GM19328 (cell line): ENCODE results near the gene REC8.

Experiments used
- ATAC-seq: cut with Tn5 transposase; IDR thresholded peaks from one replicate; pipeline ENCODE4 v1.9.1; 2021; ENCODE audit warnings: mild to moderate bottlenecking, moderate library complexity; ENCODE audit not compliant: unreplicated experiment

Gene REC8

GRCh38 chr14:24171422-24172260 is at the start of gene REC8:
Gene REC8 (plus strand): TSS chr14:24172080. CDS start chr14:24172553, 473 bp downstream.
- peak; percentile 55 for ATAC-seq

- no peak for ATAC-seq
These were observed 49.5 kb upstream of the REC8 start for GRCh38 chr14:24122416-24122815.

DNA sequence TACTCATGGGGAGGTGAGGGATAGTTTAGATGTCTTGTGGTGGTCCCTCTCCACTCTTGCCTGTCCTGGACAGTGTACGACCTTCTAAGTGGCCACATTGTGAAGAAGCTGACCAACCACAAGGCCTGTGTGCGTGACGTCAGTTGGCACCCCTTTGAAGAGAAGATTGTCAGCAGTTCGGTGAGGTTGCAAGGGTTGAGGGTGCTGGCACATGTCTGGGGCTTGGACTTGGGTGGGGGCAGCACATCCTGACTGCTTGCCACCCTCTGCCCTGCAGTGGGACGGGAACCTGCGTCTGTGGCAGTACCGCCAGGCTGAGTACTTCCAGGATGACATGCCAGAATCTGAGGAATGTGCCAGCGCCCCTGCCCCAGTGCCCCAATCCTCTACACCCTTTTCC is 49.0 kb upstream of the REC8 start:
- no peak for ATAC-seq

DNA sequence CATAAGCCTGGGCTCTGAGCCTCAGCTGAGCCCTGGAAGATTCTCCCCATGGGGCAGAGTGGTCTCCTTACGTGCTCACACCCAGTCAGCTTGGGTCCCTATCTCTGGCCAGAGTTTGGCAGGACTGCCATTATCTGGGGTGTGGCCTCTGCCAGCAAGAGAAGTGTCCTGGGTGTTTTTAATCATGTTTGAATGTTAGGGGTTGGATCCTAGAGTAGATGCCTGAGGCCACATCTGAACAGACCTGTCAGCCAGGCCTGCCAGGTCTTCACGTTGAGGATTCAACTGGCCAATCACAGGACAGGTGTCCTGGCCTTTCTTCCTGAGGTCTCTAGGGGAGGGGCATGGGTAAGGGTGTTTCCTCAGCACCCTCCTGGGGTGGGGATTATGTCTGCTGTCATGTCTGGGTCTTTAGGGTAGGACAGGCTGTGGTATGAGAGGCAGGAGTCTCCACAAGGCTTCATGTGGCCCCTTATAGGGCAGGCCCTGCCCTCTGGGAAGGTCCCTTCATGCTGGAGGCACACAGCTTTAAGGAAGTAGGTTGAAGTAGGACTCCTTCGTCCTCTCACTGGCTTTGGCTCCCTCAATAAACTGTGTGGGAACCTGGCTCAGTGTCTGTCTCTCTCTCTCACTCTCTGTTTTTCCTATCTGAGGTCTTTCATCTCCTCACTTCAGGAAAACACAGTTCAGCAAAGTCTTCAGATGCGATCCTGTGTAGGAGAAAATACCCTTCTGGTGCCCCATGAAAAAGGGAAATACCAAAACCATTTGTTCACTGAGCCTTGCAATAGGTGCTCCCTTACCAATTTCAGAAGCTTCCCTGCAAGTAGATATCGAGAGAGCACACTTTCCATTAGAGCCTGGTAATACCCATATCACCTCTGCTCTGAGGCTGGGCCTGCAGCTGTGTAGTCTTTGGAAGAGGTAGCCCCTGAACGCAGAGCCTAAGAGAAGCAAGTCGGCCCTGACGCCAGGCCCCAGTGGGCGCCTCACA is 48.2 kb upstream of the REC8 start:
- no peak for ATAC-seq

- ATAC-seq = no peak
These were observed 44.9 kb upstream of the REC8 start for GRCh38 chr14:24126939-24127338.

DNA sequence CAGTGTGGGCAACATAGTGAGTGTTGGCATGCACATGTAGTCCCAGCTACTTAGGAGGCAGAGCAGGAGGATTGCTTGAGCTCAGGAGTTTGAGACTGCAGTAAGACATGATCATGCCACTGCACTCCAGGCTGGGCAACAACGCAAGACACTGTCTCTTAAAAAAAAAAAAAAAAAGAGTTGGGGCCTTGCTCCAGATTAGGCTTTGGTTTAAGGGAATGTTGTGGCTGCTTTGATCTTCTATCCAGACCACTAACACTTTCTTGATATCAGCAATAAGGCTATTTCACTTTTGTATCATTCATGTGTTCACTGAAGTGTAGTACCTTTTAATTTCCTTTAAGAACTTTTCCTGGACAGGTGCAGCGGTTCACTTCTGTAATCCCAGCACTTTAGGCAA is 44.2 kb upstream of the REC8 start:
- ATAC-seq = no peak

GRCh38 chr14:24129410-24129998 is 42.4 kb upstream of the REC8 start:
- ATAC-seq = no peak

DNA sequence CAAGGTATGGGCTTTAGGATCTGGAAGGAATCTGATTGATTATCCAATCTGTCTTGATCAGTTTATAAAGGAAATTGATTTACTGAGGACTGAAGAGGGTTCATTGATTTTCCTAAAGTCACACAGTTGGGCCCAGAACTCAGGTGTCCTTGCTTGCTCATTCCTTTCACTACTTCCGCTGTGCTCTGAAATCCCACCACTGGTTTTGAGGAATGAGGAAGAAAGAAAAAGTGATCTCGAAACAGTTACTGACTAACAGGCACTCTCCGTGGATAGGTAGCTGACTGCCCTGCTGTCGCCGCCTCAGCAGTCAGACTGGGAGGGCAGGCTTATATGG is 41.5 kb upstream of the REC8 start, which contains the start of gene FITM1:
TSS of gene FITM1 (plus strand) at position 280 of the 337 bp plus-strand sequence. CDS start 905 bp downstream, outside the sequence.
- no peak for ATAC-seq

GRCh38 chr14:24130717-24131548 is 40.9 kb upstream of the REC8 start:
- ATAC-seq = no peak

GRCh38 chr14:24131549-24131966 is 40.3 kb upstream of the REC8 start:
- no peak for ATAC-seq

GRCh38 chr14:24132061-24132685 is 39.7 kb upstream of the REC8 start:
- no peak for ATAC-seq

DNA sequence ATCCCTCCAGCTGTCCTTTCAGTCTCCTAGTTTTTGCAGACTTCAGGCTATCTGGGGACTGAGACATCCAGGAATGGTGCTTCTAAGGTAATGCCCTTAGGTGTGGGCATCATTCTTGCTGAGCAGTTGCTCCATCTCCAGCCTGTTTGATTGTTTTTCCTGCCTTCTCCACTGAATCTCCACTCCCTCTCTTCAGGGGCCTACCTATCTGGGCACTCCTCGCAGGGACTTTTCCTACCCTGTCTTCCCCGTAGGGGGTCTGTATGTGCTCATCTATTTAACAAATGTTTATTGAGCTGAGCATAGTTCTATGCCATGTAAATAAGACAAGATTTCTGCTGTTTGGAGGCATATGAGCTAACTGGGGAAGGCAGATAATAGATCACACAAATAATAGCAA is 38.9 kb upstream of the REC8 start:
- no peak for ATAC-seq

GRCh38 chr14:24133735-24134134 is 38.1 kb upstream of the REC8 start:
- ATAC-seq = no peak

GRCh38 chr14:24135584-24135833 is 36.4 kb upstream of the REC8 start:
- ATAC-seq = no peak

DNA sequence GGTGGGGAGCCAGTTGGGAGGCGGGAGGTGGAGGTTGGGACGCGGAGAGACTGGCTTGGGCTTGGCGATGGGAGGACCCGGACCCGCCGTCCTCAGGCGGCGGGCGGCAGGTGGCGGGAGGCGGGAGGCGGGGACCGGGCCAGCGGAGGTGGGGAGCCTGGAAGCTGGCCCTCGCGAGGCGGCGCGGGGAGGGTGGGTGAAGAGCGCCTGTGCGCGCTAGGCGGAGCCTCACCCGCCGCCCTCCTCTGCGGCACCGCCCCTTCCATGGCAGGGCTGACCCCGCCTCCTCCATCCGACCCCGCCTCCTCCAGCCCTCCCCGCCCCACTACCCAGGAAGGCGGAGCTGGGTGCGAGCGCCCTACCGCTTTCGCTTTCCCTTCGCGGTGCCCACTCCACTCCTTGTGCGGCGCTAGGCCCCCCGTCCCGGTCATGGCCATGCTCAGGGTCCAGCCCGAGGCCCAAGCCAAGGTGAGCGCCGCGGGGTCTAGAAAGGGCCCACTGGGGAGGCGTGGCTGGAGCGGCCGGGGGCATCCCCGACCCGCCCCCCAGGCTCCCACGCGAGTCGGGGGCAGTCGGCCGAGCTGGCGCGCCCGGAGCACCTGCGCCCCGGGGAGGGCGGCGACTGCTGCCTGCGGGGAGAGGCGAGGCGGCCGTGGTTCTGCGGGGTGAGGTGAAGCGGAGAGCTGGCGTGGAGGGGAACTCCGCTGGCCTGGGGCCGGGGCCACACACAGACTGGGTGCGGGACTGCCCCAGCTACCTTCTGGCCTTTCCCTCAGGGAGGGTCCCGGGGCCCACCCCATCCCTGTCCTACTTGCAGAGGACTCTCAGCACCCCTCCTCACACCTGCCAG is 35.8 kb upstream of the REC8 start, which contains the start of gene PSME1:
TSS of gene PSME1 (plus strand) at position 361 of the 850 bp plus-strand sequence. CDS start at position 430, 69 bp downstream.
- peak; percentile 77 for ATAC-seq

GRCh38 chr14:24136684-24137528 is 35.0 kb upstream of the REC8 start:
- ATAC-seq = no peak

DNA sequence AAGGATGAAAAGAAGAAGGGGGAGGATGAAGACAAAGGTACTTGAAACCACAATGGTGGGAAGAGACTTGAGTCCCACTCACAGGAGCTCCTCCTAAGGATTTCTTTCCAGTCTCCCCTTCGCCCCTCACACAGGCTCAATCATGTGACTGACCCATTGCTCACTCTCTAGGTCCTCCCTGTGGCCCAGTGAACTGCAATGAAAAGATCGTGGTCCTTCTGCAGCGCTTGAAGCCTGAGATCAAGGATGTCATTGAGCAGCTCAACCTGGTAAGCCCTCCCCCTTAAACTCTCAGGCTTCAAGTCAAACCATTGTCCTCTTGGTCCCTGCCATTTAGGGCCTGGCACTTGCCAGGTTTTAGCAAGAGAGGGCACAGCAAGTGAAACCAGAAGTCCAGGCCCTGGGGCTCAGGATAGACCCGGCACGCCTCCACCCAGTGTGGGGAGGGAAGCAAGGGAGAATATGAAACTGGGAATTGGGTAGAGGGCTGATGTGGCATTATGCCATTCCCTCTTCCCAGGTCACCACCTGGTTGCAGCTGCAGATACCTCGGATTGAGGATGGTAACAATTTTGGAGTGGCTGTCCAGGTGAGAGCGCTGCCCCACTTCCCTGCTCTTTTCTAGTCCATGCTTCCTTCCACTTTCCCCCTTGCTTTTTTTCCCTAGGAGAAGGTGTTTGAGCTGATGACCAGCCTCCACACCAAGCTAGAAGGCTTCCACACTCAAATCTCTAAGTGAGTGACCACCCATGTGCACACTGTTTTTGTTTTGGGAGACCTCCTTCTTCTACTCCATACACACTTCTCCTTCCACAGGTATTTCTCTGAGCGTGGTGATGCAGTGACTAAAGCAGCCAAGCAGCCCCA is 34.1 kb upstream of the REC8 start:
- no peak for ATAC-seq
